Measurements from ENCODE around the gene SLC52A1.

The SLC52A1 gene

DNA sequence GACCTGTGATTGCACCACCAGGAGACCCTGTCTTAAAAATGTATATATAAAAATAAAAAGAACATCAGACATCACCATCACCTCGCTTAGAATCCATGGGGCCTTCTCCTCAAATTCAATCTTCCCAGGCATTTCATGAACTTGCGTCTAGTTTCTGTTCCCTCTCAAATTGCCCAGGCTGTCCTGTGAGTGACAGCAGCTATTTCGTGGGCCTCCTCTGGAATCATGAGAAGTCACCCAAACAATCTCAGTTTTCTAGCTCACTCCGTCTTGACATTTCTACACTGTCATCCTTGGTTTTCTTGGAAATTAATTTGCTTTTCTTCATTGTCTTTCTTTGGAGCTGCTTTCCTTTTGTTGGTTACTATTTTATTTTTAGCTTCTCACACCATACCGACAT lies 7.3 kb downstream of the SLC52A1 start:
- no peak overlapping the region for H3K27ac ChIP-seq
- TF ChIP-seq, protein P1, sequence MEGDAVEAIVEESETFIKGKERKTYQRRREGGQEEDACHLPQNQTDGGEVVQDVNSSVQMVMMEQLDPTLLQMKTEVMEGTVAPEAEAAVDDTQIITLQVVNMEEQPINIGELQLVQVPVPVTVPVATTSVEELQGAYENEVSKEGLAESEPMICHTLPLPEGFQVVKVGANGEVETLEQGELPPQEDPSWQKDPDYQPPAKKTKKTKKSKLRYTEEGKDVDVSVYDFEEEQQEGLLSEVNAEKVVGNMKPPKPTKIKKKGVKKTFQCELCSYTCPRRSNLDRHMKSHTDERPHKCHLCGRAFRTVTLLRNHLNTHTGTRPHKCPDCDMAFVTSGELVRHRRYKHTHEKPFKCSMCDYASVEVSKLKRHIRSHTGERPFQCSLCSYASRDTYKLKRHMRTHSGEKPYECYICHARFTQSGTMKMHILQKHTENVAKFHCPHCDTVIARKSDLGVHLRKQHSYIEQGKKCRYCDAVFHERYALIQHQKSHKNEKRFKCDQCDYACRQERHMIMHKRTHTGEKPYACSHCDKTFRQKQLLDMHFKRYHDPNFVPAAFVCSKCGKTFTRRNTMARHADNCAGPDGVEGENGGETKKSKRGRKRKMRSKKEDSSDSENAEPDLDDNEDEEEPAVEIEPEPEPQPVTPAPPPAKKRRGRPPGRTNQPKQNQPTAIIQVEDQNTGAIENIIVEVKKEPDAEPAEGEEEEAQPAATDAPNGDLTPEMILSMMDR (conservative IDR thresholded peaks at IDR 0.05): no peak

DNA sequence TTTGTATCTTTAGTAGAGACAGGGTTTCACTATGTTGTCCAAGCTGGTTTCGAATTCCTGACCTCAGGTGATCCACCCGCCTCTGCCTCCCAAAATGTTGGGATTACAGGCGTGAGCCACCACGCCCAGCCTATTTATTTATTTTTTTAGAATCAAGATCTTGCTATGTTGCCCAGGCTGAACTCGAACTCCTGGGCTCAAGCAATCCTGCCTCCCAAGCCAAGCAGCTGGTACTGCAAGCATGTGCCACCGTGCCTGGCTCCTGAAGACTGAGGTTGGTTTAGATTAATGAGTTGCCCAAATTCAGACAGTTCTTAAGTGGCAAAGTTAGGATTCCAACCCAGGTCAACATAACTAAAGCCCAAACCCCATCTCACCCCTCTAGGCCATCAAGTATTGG lies 7.9 kb downstream of the SLC52A1 start:
- TF ChIP-seq, protein P1 (conservative IDR thresholded peaks at IDR 0.05): no peak

DNA sequence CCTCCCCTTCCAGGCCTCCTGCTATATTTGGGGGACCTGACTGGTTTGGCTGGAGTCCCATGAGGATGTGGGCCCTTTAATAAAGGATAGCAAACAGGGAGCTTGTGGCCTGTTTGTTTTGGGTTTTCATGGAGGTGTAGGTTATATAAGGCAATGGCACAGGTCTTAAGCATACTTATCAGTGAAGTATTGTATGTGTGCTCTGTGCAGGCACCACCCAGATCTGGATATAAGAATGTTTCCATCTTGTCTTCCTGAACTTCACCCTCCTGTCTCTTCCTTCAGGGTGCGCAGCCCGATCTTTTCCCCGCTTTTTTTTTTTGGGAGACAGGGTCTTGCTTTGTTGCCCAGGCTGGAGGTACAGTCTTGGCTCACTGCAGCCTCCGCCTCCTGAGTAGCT lies 10.6 kb downstream of the SLC52A1 start:
- H3K27ac ChIP-seq: no peak overlapping the region
- TF ChIP-seq, protein P1 (conservative IDR thresholded peaks at IDR 0.05): no peak

More for the DNA sequence above, 7.9 kb downstream of the SLC52A1 start:
- no peak overlapping the region for H3K27ac ChIP-seq

DNA sequence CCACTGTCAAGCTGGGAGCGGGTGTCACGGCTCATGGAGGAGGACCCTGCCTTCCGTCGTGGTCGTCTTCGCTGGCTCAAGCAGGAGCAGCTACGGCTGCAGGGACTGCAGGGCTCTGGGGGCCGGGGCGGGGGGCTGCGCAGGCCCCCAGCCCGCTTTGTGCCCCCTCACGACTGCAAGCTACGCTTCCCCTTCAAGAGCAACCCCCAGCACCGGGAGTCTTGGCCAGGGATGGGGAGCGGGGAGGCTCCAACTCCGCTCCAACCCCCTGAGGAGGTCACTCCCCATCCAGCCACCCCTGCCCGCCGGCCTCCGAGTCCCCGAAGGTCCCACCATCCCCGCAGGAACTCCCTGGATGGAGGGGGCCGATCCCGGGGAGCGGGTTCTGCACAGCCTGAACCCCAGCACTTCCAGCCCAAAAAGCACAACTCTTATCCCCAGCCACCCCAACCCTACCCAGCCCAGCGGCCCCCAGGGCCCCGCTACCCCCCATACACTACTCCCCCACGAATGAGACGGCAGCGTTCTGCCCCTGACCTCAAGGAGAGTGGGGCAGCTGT lies 11.6 kb downstream of the SLC52A1 start:
- TF ChIP-seq, protein P1 (conservative IDR thresholded peaks at IDR 0.05): no peak
- no peak overlapping the region for H3K27ac ChIP-seq

DNA sequence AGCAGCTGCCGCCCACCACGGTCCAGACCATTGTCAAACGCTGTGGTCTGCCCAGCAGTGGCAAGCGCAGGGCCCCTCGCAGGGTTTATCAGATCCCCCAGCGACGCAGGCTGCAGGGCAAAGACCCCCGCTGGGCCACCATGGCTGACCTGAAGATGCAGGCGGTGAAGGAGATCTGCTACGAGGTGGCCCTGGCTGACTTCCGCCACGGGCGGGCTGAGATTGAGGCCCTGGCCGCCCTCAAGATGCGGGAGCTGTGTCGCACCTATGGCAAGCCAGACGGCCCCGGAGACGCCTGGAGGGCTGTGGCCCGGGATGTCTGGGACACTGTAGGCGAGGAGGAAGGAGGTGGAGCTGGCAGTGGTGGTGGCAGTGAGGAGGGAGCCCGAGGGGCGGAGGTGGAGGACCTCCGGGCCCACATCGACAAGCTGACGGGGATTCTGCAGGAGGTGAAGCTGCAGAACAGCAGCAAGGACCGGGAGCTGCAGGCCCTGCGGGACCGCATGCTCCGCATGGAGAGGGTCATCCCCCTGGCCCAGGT lies 13.0 kb downstream of the SLC52A1 start:
- TF ChIP-seq, protein P1 (conservative IDR thresholded peaks at IDR 0.05): no peak

DNA sequence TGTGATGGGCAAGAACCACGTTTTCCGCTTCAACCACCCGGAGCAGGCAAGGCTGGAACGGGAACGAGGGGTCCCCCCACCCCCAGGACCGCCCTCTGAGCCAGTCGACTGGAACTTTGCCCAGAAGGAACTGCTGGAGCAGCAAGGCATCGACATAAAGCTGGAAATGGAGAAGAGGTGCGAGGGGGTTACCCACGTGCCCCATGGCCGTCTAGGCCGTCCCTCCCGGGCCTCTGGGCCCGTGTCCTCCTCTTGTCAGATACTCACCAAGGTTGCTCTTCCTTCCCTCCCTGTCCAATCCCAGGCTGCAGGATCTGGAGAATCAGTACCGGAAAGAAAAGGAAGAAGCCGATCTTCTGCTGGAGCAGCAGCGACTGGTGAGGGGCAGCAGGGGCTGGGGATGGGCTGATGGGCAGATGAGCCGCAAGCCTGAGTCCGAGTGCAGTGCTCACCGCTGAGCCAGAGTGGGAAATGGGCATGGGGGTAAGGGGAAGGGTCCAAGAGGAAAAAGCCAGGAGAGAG lies 14.7 kb downstream of the SLC52A1 start:
- H3K27ac ChIP-seq: no peak overlapping the region
- TF ChIP-seq, protein P1 (conservative IDR thresholded peaks at IDR 0.05): no peak

More for the DNA sequence above, 13.0 kb downstream of the SLC52A1 start:
- no peak overlapping the region for H3K27ac ChIP-seq

DNA sequence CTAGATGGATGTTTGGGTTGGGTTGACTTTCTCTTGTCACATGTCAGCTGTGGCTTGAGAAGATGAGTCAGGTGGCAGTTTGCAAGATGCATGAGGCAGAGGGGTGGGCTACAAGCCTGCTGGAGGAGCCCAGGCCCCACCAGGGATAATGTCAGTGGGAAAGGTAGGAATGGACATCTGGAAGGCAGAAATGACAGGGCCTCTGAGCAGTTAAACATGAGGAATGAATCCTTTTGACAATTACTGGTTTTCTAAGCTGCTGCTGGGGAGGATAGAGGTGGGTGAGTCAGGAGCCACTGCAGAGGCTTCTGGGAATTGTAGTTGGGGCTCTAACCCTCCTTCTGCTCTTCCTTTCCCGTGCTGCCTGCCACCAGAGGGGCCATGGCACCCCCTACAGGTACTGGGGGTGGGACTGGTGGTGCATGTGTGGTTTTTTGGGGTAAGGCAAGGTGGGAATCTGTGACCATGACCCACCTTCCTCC lies 15.7 kb downstream of the SLC52A1 start:
- no peak overlapping the region for H3K27ac ChIP-seq
- TF ChIP-seq, protein P1 (conservative IDR thresholded peaks at IDR 0.05): no peak
